ENCODE results near the gene RTN4RL1. TPM values are rescaled to one million over a fixed set of nuclear protein-coding genes. Genes with fewer than 3 reads are reported as not detected.

Gene RTN4RL1
- total RNA-seq, 1 donor from 2014 or later, result 0.77 TPM

- Histone ChIP-seq H3K36me3 (ENCODE audit: insufficient read depth, low read length) (no peaks in the 10 kb centered on the region), H4K20me1 (ENCODE audit: insufficient read depth, low read length) (no peaks in the 10 kb centered on the region), H3K9ac (ENCODE audit: low read length) (peak overlapping the region; percentile 93), H3K27ac (ENCODE audit: low read depth, low read length) (peak overlapping the region; percentile 99), H3K4me1 (ENCODE audit: insufficient read depth, low read length) (peaks cover 88% of the 10 kb centered on the region), H3K27me3 (ENCODE audit: insufficient read depth, low read length) (no peaks in the 10 kb centered on the region), H2AFZ (ENCODE audit: low read depth, low read length) (no peak overlapping the region), H3K9me3 (ENCODE audit: insufficient read depth, low read depth, low read length) (no peaks in the 10 kb centered on the region), H3K4me2 (ENCODE audit: low read length) (peak overlapping the region; percentile 52), H3K79me2 (ENCODE audit: insufficient read depth, low read length) (peaks cover 23% of the 10 kb centered on the region), H3K4me3 (ENCODE audit: insufficient read depth, low read depth, low read length) (peak overlapping the region; percentile 7)
- TF ChIP-seq EZH2 (IDR thresholded peaks at IDR 0.05; ENCODE audit: insufficient read depth, low read length), result no peak
- peak; percentile 40 for TF ChIP-seq CTCF (IDR thresholded peaks at IDR 0.05; ENCODE audit: insufficient read depth, low read depth, low read length)
- DNase-seq (ENCODE audit: low read depth) (peak; percentile 97), FAIRE-seq (peak; percentile 90)
- Mint-ChIP-seq H3K4me3 (ENCODE audit: unreplicated experiment) (peak overlapping the region; percentile 54), H3K27ac (ENCODE audit: unreplicated experiment) (peak overlapping the region; percentile 89), H3K27me3 (ENCODE audit: low read depth, unreplicated experiment) (no peaks in the 10 kb centered on the region), H3K9me3 (ENCODE audit: unreplicated experiment) (no peaks in the 10 kb centered on the region), H3K4me1 (ENCODE audit: low read depth, unreplicated experiment) (peaks cover 68% of the 10 kb centered on the region), H3K36me3 (ENCODE audit: low read depth, unreplicated experiment) (peaks cover 39% of the 10 kb centered on the region)
These were observed 42.9 kb upstream of the RTN4RL1 start for GRCh38 chr17:2068031-2068518.

- Mint-ChIP-seq H3K36me3 (ENCODE audit: low read depth, unreplicated experiment) (peaks cover 36% of the 10 kb centered on the region), H3K4me3 (ENCODE audit: unreplicated experiment) (no peak overlapping the region), H3K9me3 (ENCODE audit: unreplicated experiment) (no peaks in the 10 kb centered on the region), H3K4me1 (ENCODE audit: low read depth, unreplicated experiment) (peaks cover 72% of the 10 kb centered on the region), H3K27me3 (ENCODE audit: low read depth, unreplicated experiment) (no peaks in the 10 kb centered on the region), H3K27ac (ENCODE audit: unreplicated experiment) (peak overlapping the region; percentile 89)
- H3K27me3 ChIP-seq (ENCODE audit: insufficient read depth, low read length), result no peaks in the 10 kb centered on the region
- DNase-seq (ENCODE audit: low read depth) (peak; percentile 82), FAIRE-seq (no peak)
- H3K4me3 ChIP-seq (ENCODE audit: insufficient read depth, low read depth, low read length), result peak overlapping the region; percentile 7
- peak overlapping the region; percentile 52 for H3K4me2 ChIP-seq (ENCODE audit: low read length)
- H3K36me3 ChIP-seq (ENCODE audit: insufficient read depth, low read length), result no peaks in the 10 kb centered on the region
- H3K9ac ChIP-seq (ENCODE audit: low read length), result peak overlapping the region; percentile 93
- TF ChIP-seq CTCF (IDR thresholded peaks at IDR 0.05; ENCODE audit: insufficient read depth, low read depth, low read length), result no peak
- no peak for TF ChIP-seq EZH2 (IDR thresholded peaks at IDR 0.05; ENCODE audit: insufficient read depth, low read length)
- H3K79me2 ChIP-seq (ENCODE audit: insufficient read depth, low read length), result peaks cover 24% of the 10 kb centered on the region
- H3K4me1 ChIP-seq (ENCODE audit: insufficient read depth, low read length), result peaks cover 92% of the 10 kb centered on the region
- peak overlapping the region; percentile 99 for H3K27ac ChIP-seq (ENCODE audit: low read depth, low read length)
- no peak overlapping the region for H2AFZ ChIP-seq (ENCODE audit: low read depth, low read length)
- H3K9me3 ChIP-seq (ENCODE audit: insufficient read depth, low read depth, low read length), result no peaks in the 10 kb centered on the region
- no peaks in the 10 kb centered on the region for H4K20me1 ChIP-seq (ENCODE audit: insufficient read depth, low read length)
These were observed 42.5 kb upstream of the RTN4RL1 start for GRCh38 chr17:2067608-2068024.

- peak overlapping the region; percentile 93 for H3K9ac ChIP-seq (ENCODE audit: low read length)
These were observed 42.0 kb upstream of the RTN4RL1 start for GRCh38 chr17:2067048-2067561.

More at GRCh38 chr17:2067048-2067561, 42.0 kb upstream of the RTN4RL1 start:
- Mint-ChIP-seq H3K27me3 (ENCODE audit: low read depth, unreplicated experiment) (no peaks in the 10 kb centered on the region), H3K4me3 (ENCODE audit: unreplicated experiment) (peak overlapping the region; percentile 40), H3K36me3 (ENCODE audit: low read depth, unreplicated experiment) (peaks cover 36% of the 10 kb centered on the region), H3K4me1 (ENCODE audit: low read depth, unreplicated experiment) (peaks cover 72% of the 10 kb centered on the region), H3K9me3 (ENCODE audit: unreplicated experiment) (no peaks in the 10 kb centered on the region), H3K27ac (ENCODE audit: unreplicated experiment) (peak overlapping the region; percentile 86)
- Histone ChIP-seq H3K9me3 (ENCODE audit: insufficient read depth, low read depth, low read length) (no peaks in the 10 kb centered on the region), H4K20me1 (ENCODE audit: insufficient read depth, low read length) (no peaks in the 10 kb centered on the region), H3K27ac (ENCODE audit: low read depth, low read length) (peak overlapping the region; percentile 99), H3K4me2 (ENCODE audit: low read length) (peak overlapping the region; percentile 52), H3K27me3 (ENCODE audit: insufficient read depth, low read length) (no peaks in the 10 kb centered on the region), H3K79me2 (ENCODE audit: insufficient read depth, low read length) (peaks cover 25% of the 10 kb centered on the region), H3K4me3 (ENCODE audit: insufficient read depth, low read depth, low read length) (no peak overlapping the region), H3K36me3 (ENCODE audit: insufficient read depth, low read length) (no peaks in the 10 kb centered on the region), H3K4me1 (ENCODE audit: insufficient read depth, low read length) (peaks cover 92% of the 10 kb centered on the region), H2AFZ (ENCODE audit: low read depth, low read length) (no peak overlapping the region)
- FAIRE-seq (no peak), DNase-seq (ENCODE audit: low read depth) (no peak)
- TF ChIP-seq CTCF (IDR thresholded peaks at IDR 0.05; ENCODE audit: insufficient read depth, low read depth, low read length) (no peak), EZH2 (IDR thresholded peaks at IDR 0.05; ENCODE audit: insufficient read depth, low read length) (no peak)

Data from astrocyte (in vitro differentiated cells and primary cell).